ENCODE measurements around the gene ZNF514. TPM values are rescaled to one million over a fixed set of nuclear protein-coding genes. Genes with fewer than 3 reads are reported as not detected.
"Not testable (repeated sequence)": the region's sequence is repeated elsewhere in the genome, so short reads cannot be mapped to it uniquely, and the experiment has no call there.

ZNF514 gene
- total RNA-seq, 8 experiments from 2014 or later: 10.3 to 25.6 (median 18.1) TPM

DNA sequence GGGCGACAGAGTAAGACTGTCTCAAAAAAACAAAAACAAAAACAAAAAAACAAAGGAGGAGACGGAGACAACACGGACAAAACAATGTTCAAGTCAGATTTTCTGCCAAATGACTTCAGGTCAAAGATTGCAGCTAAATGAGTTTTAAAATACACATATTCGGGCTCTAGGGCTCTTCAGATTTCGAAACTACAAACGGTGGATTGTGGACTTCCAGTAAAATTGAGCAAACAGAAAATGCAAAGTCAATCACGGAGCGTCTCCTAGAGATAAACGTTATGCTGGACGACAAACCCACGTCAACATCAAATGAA lies 38.6 kb downstream of the ZNF514 start:
- in situ Hi-C loops (cut with MboI; ENCODE audit: low pct_unique_long_range_greater_than_20kb in 2 of 9, low sequenced_read_pairs in 9 of 9, unreplicated experiment in 9 of 9): loop anchor here in 2 of 9 experiments (25.0 kb wide), 2 partner anchors 109 to 134 kb away; no protein-coding TSS in a partner anchor
- Histone ChIP-seq H3K27ac (no peak overlapping the region), H3K4me1 (replicated peaks in 1 of 2) (peaks cover 7 to 9% of the 10 kb centered on the region in 2 donors), H3K4me3 (peak overlapping the region; percentile 77 to 96 (median 91))
- WGBS, 10 experiments: 0 to 5% (median 0%) methylated on average over 3 to 10 of the region's 11 CpGs
- peak in 3 of 8 experiments; percentile 14 to 25 (median 16) for ATAC-seq (replicated peaks in 6 of 8)

DNA sequence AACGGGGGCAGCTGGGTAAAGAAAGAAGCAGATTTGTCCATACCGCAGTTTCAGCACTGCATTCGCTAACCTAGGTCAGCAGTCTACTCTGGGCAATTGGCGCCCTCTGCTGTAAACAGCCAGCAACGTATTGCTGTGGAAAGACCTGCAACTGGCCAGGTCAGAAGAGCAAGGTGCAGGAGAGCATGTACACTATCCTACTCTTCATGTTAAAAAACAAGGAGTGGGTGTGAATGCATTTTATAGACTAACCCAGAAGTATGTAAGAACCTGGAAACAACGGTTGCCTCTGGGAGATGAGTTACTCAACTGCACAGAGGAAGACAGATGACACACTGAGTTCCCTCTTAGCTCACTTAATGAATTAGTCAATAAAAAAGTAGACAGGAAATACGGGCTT lies 44.2 kb downstream of the ZNF514 start:
- no peak overlapping the region for H3K27ac ChIP-seq
- 6 to 61% (median 23%) methylated on average over 1 to 7 of the region's 7 CpGs for WGBS, 10 experiments
- peak; percentile 87 to 98 (median 95) for ATAC-seq (replicated peaks in 6 of 8)
- no peak overlapping the region for H3K4me3 ChIP-seq
- in situ Hi-C loops (cut with MboI; ENCODE audit: low pct_unique_long_range_greater_than_20kb in 2 of 9, low sequenced_read_pairs in 9 of 9, unreplicated experiment in 9 of 9): loop anchor here in 2 of 9 experiments (25.0 kb wide), 2 partner anchors 103 to 128 kb away; no protein-coding TSS in a partner anchor
- peaks cover 1 to 4% of the 10 kb centered on the region in 2 donors for H3K4me1 ChIP-seq (replicated peaks in 1 of 2)

DNA sequence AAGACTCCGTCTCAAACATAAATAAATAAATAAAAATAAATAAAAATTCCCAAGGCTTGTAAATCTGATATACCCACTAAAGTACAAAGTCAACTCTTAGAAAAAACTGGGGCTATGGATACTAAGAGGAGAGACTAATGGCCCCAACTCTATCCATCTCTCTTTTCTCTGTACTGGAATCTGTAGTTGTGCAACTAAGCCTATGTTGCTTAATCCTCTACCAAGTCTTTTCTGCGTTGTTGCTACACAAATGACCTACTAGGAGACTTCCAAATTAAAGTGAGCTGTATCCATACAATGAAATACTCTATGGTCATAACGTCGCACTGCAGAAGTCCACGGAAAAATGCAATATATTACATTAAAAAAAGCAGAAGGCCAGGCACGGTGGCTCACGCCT lies 46.2 kb downstream of the ZNF514 start:
- in situ Hi-C loops (cut with MboI; ENCODE audit: low pct_unique_long_range_greater_than_20kb in 2 of 9, low sequenced_read_pairs in 9 of 9, unreplicated experiment in 9 of 9): loop anchor here in 2 of 9 experiments (25.0 kb wide), 2 partner anchors 101 to 126 kb away; no protein-coding TSS in a partner anchor
- Histone ChIP-seq H3K4me1 (replicated peaks in 1 of 2) (no peaks in the 10 kb centered on the region), H3K27ac (no peak overlapping the region), H3K4me3 (no peak overlapping the region)
- ATAC-seq (replicated peaks in 6 of 8): no peak
- 80 to 100% (median 97%) methylated on average over 1 to 7 of the region's 7 CpGs; no CpG with 5 or more reads in 1 of the 10 experiments for WGBS, 10 experiments

DNA sequence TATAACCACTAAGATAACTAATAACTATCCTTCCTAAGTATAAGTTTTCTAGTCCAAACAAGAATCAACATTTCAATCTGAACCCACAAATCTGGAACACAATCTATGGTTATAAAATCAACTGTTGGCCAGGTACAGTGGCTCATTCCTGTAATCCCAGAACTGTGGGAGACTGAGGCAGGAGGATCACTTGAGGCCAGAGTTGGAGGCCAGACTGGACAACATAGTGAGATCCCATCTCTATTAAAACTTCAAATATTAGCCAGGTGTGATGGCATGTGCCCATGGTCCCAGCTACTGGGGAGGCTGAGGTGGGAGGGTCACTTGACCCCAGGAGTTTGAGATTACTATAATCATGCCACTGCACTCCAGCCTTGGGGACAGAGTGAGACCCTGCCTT lies 49.3 kb downstream of the ZNF514 start:
- ATAC-seq (replicated peaks in 6 of 8): no peak
- Histone ChIP-seq H3K27ac (no peak overlapping the region), H3K4me1 (replicated peaks in 1 of 2) (no peaks in the 10 kb centered on the region), H3K4me3 (no peak overlapping the region)
- in situ Hi-C loops (cut with MboI; ENCODE audit: low pct_unique_long_range_greater_than_20kb in 2 of 9, low sequenced_read_pairs in 9 of 9, unreplicated experiment in 9 of 9): loop anchor here in 2 of 9 experiments (25.0 kb wide), 2 partner anchors 98 to 123 kb away; no protein-coding TSS in a partner anchor

DNA sequence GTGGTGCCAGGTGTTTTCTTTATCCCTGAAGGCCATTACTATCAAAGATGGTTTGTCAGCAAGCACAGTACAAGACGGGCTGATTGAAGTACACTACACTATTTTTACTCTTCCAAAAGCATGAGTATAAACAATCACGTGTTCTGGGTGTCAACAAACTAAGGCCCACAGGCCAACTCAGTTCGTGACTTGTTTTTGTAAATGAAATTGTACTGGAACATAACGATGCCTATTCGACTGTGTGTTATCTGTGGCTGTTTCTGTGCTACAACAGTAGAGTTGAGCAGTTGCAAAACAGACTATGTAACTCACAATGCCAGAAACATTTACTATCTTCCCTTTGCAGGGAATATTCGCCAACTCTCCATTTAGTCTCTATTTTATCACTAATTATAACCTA lies 50.4 kb downstream of the ZNF514 start:
- no peak overlapping the region for H3K4me3 ChIP-seq
- H3K4me1 ChIP-seq (replicated peaks in 1 of 2): no peaks in the 10 kb centered on the region
- H3K27ac ChIP-seq: no peak overlapping the region
- WGBS, 10 experiments: 90 to 100% (median 96%) methylated on average over 3 to 6 of the region's 6 CpGs; no CpG with 5 or more reads in 2 of the 10 experiments
- ATAC-seq (replicated peaks in 6 of 8): no peak
- in situ Hi-C loops (cut with MboI; ENCODE audit: low pct_unique_long_range_greater_than_20kb in 2 of 9, low sequenced_read_pairs in 9 of 9, unreplicated experiment in 9 of 9): loop anchor here in 2 of 9 experiments (25.0 kb wide), 2 partner anchors 97 to 122 kb away; no protein-coding TSS in a partner anchor

DNA sequence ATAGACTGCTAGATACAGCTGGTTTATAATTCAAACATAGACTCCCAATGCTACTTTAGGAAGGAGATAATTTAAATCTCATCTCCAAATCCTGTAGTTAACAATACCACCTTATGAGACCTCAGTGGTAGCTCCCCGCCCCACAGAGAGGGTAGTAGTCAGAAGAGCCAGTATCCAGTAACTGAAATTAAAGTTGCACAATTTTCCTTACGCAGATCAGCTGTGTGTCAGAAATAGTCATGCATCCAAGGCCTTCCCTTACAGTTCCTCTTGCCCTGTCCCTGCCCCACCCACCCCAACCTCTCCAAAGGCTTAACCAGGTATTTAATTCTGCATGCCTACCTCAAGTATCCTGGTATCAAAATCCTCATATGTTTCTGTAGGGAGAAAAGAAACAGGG lies 53.6 kb downstream of the ZNF514 start:
- no peak overlapping the region for H3K4me3 ChIP-seq
- in situ Hi-C loops (cut with MboI; ENCODE audit: low pct_unique_long_range_greater_than_20kb in 2 of 9, low sequenced_read_pairs in 9 of 9, unreplicated experiment in 9 of 9): loop anchor here in 2 of 9 experiments (25.0 kb wide), 2 partner anchors 94 to 119 kb away; no protein-coding TSS in a partner anchor
- no peak overlapping the region for H3K27ac ChIP-seq
- no peak for ATAC-seq (replicated peaks in 6 of 8)
- H3K4me1 ChIP-seq (replicated peaks in 1 of 2): no peaks in the 10 kb centered on the region
- 83 to 100% (median 100%) methylated on average over 1 to 2 of the region's 2 CpGs; no CpG with 5 or more reads in 6 of the 10 experiments for WGBS, 10 experiments

DNA sequence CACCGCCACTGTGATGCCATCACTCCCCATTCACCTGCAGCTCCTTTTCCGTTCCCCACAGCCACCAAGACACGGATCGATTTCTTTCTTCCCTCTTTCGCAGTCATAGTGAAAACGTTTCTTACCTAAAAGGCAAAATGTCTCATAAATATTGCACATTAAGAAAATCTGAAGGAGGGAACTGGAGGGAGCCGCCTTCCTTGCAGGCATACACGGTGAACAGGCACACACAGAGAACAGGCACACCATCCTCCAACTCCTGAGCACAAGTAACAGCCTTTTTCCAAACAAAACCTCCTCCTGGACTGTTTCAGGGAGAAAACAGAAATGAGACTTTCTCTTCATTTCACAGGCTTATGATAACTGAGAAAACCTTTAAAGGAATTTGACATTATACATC lies 55.0 kb downstream of the ZNF514 start:
- H3K4me1 ChIP-seq (replicated peaks in 1 of 2): no peaks in the 10 kb centered on the region
- 82 to 100% (median 93%) methylated on average over 2 to 7 of the region's 8 CpGs; no CpG with 5 or more reads in 1 of the 10 experiments for WGBS, 10 experiments
- ATAC-seq (replicated peaks in 6 of 8): no peak
- no peak overlapping the region for H3K4me3 ChIP-seq
- in situ Hi-C loops (cut with MboI; ENCODE audit: low pct_unique_long_range_greater_than_20kb in 2 of 9, low sequenced_read_pairs in 9 of 9, unreplicated experiment in 9 of 9): loop anchor here in 2 of 9 experiments (25.0 kb wide), 2 partner anchors 92 to 117 kb away; no protein-coding TSS in a partner anchor
- H3K27ac ChIP-seq: no peak overlapping the region

DNA sequence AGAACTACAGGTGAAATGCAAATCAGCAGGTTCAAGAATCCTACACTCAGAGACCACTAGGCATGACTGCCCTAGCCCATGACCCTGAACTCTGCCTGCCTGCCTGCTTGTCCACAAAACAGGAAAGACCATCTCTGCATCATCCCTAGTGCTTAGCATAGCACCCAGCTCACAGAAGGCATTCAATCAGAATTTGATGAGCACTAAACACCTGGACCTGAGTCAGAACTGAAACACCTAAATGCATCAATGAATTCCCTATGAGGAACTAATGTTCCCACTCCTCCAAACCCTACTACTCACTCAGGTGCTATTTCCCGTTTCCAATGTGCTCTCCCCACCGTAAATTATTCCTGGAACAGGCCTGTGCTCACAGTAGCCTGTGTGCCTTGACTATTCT lies 59.7 kb downstream of the ZNF514 start:
- 71 to 100% (median 100%) methylated on average over 1 to 2 of the region's 2 CpGs; no CpG with 5 or more reads in 2 of the 10 experiments for WGBS, 10 experiments
- H3K27ac ChIP-seq: no peak overlapping the region
- no peak for ATAC-seq (replicated peaks in 6 of 8)
- H3K4me3 ChIP-seq: no peak overlapping the region
- in situ Hi-C loops (cut with MboI; ENCODE audit: low pct_unique_long_range_greater_than_20kb in 2 of 9, low sequenced_read_pairs in 9 of 9, unreplicated experiment in 9 of 9): loop anchor here in 2 of 9 experiments (25.0 kb wide), 2 partner anchors 88 to 113 kb away; no protein-coding TSS in a partner anchor
- H3K4me1 ChIP-seq (replicated peaks in 1 of 2): no peaks in the 10 kb centered on the region

DNA sequence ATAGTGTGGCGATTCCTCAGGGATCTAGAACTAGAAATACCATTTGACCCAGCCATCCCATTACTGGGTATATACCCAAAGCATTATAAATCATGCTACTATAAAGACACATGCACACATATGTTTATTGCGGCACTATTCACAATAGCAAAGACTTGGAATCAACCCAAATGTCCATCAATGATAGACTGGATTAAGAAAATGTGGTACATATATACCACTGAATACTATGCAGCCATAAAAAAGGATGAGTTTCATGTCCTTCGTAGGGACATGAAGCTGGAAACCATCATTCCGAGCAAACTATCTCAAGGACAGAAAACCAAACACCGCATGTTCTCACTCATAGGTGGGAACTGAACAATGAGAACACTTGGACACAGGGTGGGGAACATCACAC lies 61.4 kb downstream of the ZNF514 start:
- in situ Hi-C loops (cut with MboI; ENCODE audit: low pct_unique_long_range_greater_than_20kb in 2 of 9, low sequenced_read_pairs in 9 of 9, unreplicated experiment in 9 of 9); H3K27ac ChIP-seq; H3K4me3 ChIP-seq; ATAC-seq (replicated peaks in 6 of 8); H3K4me1 ChIP-seq (replicated peaks in 1 of 2): not testable (repeated sequence)
- WGBS, 10 experiments: 100% methylated on average over 1 to 2 of the region's 5 CpGs; no CpG with 5 or more reads in 7 of the 10 experiments

Other genes with a start within 250 kb of the ZNF514 start
- gene MAL, start 134.1 kb downstream of the ZNF514 start, total RNA-seq: 10 to 100 TPM in 2 of 8 experiments, 1 to 10 TPM in 4, under 1 TPM in 2; 0.41 to 62.2 (median 2.1) TPM
- 10 to 100 TPM; 41.9 to 96.7 (median 54.3) TPM for gene MRPS5, start 38.0 kb downstream of the ZNF514 start, total RNA-seq
- 1 to 10 TPM; 3.8 to 8.1 (median 4.8) TPM for gene ZNF2, start 6.0 kb upstream of the ZNF514 start, total RNA-seq
- gene ZNF892, start 47.7 kb upstream of the ZNF514 start, total RNA-seq: 10 to 100 TPM in 4 of 8 experiments, 1 to 10 TPM in 4; 2.5 to 12.4 (median 9.7) TPM
- 1 to 10 TPM in 6 of 8 experiments, under 1 TPM in 2; 0.58 to 4.6 (median 2.0) TPM for gene PROM2, start 114.6 kb upstream of the ZNF514 start, total RNA-seq
- gene KCNIP3, start 137.5 kb upstream of the ZNF514 start, total RNA-seq: 1 to 10 TPM in 7 of 8 experiments, under 1 TPM in 1; 0.51 to 5.3 (median 1.8) TPM
- 10 to 100 TPM; 14.0 to 33.4 (median 20.5) TPM for gene FAHD2A, start 242.9 kb upstream of the ZNF514 start, total RNA-seq